ENCODE results near the gene SMG6. TPM values are rescaled to one million over a fixed set of nuclear protein-coding genes. Genes with fewer than 3 reads are reported as not detected.
A peak's percentile ranks its signal among the peaks of the same experiment; 100 is the strongest.

SMG6 gene
- total RNA-seq, 3 donors from 2014 or later, result 24.9 to 29.3 (median 29.0) TPM

- intact Hi-C loops (cut with DNase I; ENCODE audit: low total_unique reads), result no loop called here
- Histone ChIP-seq H3K36me3 (no peaks in the 10 kb centered on the region), H3K27ac (no peak overlapping the region), H3K4me3 (no peak overlapping the region), H3K27me3 (no peaks in the 10 kb centered on the region), H3K4me1 (peaks cover 4 to 14% of the 10 kb centered on the region in 2 donors), H3K9me3 (no peaks in the 10 kb centered on the region)
- no peak for TF ChIP-seq CTCF (IDR thresholded peaks at IDR 0.05)
- TF ChIP-seq POLR2A (IDR thresholded peaks at IDR 0.05), result no peak
- no peak for TF ChIP-seq POLR2AphosphoS5 (IDR thresholded peaks at IDR 0.05)
- DNase-seq (ENCODE audit: low spot score in 2 of 2), result no peak
These were observed 210.2 kb downstream of the SMG6 start for GRCh38 chr17:2093349-2093748.

- intact Hi-C loops (cut with DNase I; ENCODE audit: low total_unique reads), result no loop called here
- Histone ChIP-seq H3K4me1 (peaks cover 4 to 14% of the 10 kb centered on the region in 2 donors), H3K36me3 (no peaks in the 10 kb centered on the region), H3K4me3 (no peak overlapping the region), H3K9me3 (no peaks in the 10 kb centered on the region), H3K27ac (peak overlapping the region in 1 of 2 donors; percentile 40), H3K27me3 (no peaks in the 10 kb centered on the region)
- DNase-seq (ENCODE audit: low spot score in 2 of 2), result no peak
- TF ChIP-seq CTCF (IDR thresholded peaks at IDR 0.05) (no peak), POLR2AphosphoS5 (IDR thresholded peaks at IDR 0.05) (no peak), POLR2A (IDR thresholded peaks at IDR 0.05) (no peak)
These were observed 211.3 kb downstream of the SMG6 start for GRCh38 chr17:2092253-2092652.

GRCh38 chr17:2090804-2091534 lies 212.6 kb downstream of the SMG6 start:
- H3K9me3 ChIP-seq, result no peaks in the 10 kb centered on the region
- intact Hi-C loops (cut with DNase I; ENCODE audit: low total_unique reads), result no loop called here
- no peak for DNase-seq (ENCODE audit: low spot score in 2 of 2)
- no peaks in the 10 kb centered on the region for H3K27me3 ChIP-seq
- no peaks in the 10 kb centered on the region for H3K36me3 ChIP-seq
- peaks cover 4 to 14% of the 10 kb centered on the region in 2 donors for H3K4me1 ChIP-seq
- H3K4me3 ChIP-seq, result no peak overlapping the region
- TF ChIP-seq POLR2AphosphoS5 (IDR thresholded peaks at IDR 0.05) (peak in 1 of 3 donors; percentile 48), CTCF (IDR thresholded peaks at IDR 0.05) (peak in 1 of 3 donors; percentile 30), POLR2A (IDR thresholded peaks at IDR 0.05) (no peak)
- peak overlapping the region; percentile 88 to 91 for H3K27ac ChIP-seq

GRCh38 chr17:2090210-2090641 lies 213.4 kb downstream of the SMG6 start:
- peak overlapping the region; percentile 88 to 91 for H3K27ac ChIP-seq
- H3K4me1 ChIP-seq, result peaks cover 9 to 14% of the 10 kb centered on the region in 2 donors
- no peak for DNase-seq (ENCODE audit: low spot score in 2 of 2)
- no peak overlapping the region for H3K4me3 ChIP-seq
- H3K27me3 ChIP-seq, result no peaks in the 10 kb centered on the region
- no peaks in the 10 kb centered on the region for H3K9me3 ChIP-seq
- intact Hi-C loops (cut with DNase I; ENCODE audit: low total_unique reads), result no loop called here
- no peaks in the 10 kb centered on the region for H3K36me3 ChIP-seq
- TF ChIP-seq POLR2AphosphoS5 (IDR thresholded peaks at IDR 0.05), result no peak
- TF ChIP-seq POLR2A (IDR thresholded peaks at IDR 0.05), result no peak

GRCh38 chr17:2089021-2089422 lies 214.6 kb downstream of the SMG6 start:
- TF ChIP-seq POLR2AphosphoS5 (IDR thresholded peaks at IDR 0.05), result no peak
- no peak for TF ChIP-seq POLR2A (IDR thresholded peaks at IDR 0.05)
- no peak for TF ChIP-seq CTCF (IDR thresholded peaks at IDR 0.05)
- no peaks in the 10 kb centered on the region for H3K9me3 ChIP-seq
- peak overlapping the region; percentile 35 to 59 (median 40) for H3K4me3 ChIP-seq
- intact Hi-C loops (cut with DNase I; ENCODE audit: low total_unique reads), result no loop called here
- peaks cover 20 to 22% of the 10 kb centered on the region in 2 donors for H3K4me1 ChIP-seq
- H3K27ac ChIP-seq, result peak overlapping the region; percentile 88 to 91
- no peak for DNase-seq (ENCODE audit: low spot score in 2 of 2)
- H3K27me3 ChIP-seq, result no peaks in the 10 kb centered on the region
- no peaks in the 10 kb centered on the region for H3K36me3 ChIP-seq
